Amniotic epithelial cell (primary cell): ENCODE data around the gene MBD3L5.
"Not testable (repeated sequence)": the region's sequence is repeated elsewhere in the genome, so short reads cannot be mapped to it uniquely, and the experiment has no call there.

ENCODE experiments used
- DNase-seq: peaks from one replicate; pipeline ENCODE4 v3.0.0-alpha.2; 2010; ENCODE audit warnings: low read depth

MBD3L5 gene

GRCh38 chr19:7052896-7053295 is 22.5 kb downstream of the MBD3L5 start:
- DNase-seq, result not testable (repeated sequence)

GRCh38 chr19:7054635-7055368 is 24.4 kb downstream of the MBD3L5 start:
- not testable (repeated sequence) for DNase-seq

GRCh38 chr19:7055679-7056078 is 25.3 kb downstream of the MBD3L5 start:
- not testable (repeated sequence) for DNase-seq

DNA sequence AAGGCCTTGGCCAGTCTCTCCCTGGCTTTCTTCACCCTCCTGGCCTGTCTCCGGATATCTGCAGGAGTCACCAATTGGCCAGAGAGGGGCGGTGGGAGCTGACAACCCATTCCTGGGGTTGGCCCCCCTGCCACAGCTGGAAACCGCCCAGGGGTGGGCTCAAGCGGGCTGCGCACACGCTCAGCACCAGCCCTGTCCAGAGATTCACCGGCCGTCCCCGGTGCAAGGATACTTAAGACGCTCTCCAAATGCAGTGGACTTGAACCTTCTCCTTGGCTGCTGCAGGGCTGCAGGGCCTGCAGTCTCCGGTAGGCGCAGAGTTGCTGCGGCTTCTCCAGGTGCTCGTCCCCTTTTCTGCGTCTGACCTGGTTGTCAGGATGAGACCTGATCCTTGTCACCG is 26.0 kb downstream of the MBD3L5 start:
- DNase-seq, result not testable (repeated sequence)

- DNase-seq, result not testable (repeated sequence)
These were observed 28.2 kb downstream of the MBD3L5 start, which contains the start of gene MBD3L3 for GRCh38 chr19:7058576-7058975. Gene MBD3L3, minus strand, starts transcription at chr19:7058676. Its CDS starts 71 bp downstream, at chr19:7058605.

DNA sequence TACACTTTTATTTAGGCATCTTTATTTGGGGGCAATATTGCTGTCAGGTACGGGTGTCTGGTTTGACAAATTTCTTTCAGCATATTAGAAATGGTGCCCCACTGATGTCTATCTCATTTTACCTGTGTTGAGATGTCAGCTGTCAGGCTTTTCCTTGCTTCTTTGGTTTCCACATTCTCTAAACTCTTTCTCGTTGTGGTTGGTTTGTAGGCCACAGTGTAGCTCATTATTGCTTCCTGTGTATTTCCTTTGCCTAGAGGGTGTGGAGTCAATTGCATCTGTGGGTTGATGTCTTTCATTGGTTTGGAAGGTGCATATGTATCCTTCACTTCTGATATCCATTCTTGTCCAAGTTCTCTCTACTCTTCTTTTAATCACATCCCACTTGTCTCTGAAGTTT is 29.6 kb downstream of the MBD3L5 start:
- DNase-seq, result not testable (repeated sequence)

GRCh38 chr19:7063339-7063738 is 33.0 kb downstream of the MBD3L5 start:
- DNase-seq, result no peak

GRCh38 chr19:7063764-7064418 is 33.5 kb downstream of the MBD3L5 start:
- DNase-seq, result no peak

DNA sequence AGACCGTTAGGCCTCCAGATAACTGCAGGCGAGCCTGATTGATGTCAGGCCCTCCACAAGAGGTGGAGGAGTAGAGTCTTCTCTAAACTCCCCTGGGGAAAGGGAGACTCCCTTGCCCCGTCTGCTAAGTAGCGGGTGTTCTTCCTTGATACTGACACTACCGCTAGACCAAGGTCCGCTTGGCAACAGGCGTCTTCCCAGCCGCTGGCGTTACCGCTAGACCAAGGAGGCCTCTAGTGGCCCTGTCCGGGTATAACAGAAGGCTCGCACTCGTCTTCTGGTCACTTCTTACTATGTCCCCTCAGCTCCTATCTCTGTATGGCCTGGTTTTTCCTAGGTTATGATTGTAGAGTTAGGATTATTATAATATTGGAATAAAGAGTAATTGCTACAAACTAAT is 36.7 kb downstream of the MBD3L5 start:
- DNase-seq, result peak; percentile 17

DNA sequence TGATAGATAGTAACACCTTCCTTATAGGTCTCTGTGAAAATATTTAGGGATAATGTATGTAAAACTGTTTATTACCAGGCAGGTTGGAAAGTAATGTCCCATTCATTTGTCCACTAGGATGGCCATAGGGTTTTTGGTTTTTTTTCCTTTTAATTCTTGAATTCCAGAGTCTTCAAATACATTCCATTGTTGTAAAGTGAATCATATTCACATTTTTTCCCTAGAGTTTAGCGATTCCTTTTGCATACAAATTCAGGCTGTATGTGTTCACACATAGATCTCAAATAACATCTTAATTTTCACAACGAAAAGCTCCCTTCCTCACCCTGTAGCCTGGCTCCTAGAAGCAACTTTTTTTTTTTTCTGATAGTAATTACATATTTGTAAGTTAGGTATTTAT is 37.3 kb downstream of the MBD3L5 start:
- no peak for DNase-seq

GRCh38 chr19:7068599-7068998 is 38.2 kb downstream of the MBD3L5 start:
- DNase-seq, result no peak

DNA sequence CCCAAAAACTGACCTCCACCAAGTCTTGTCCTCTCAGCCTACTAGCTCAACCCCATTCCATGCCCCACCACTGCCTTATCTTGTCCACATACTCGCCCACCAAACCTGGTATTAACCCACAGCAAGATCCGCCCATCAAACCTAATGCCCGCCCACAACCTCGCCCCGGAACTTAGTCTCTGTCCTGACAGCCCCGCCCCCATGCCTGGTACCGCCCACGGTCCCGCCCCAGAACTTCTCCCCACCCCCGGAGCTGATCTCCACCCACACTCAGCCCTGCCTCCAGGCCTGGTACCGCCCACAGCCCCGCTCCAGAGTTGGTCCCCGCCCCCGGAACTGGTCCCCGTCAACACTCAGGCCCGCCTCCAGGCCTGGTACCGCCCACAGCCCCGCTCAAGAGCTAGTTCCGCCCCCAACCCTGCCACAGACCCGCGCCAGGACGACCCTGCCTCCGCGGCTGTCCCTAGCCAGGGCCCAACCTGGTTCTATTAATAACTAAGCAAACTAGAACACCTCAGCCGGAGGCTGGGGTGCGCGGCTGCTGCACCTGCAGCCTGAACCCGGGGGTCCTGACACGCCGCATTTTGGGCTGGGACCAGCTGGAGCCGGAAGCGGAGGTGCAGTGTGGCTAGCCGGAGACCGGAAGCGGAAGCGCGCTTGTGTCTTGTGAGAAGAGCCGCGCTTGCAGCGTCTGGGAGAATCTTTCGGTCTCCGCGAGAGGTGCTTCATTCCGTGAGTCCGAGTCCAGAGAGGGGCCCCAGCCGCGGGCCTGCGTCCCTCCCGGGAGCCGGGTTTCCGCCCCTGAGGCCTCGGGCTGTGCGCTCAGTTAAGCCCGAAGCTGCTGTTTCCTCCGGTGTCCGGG is 38.9 kb downstream of the MBD3L5 start, which contains the start of gene ZNF557:
TSS of gene ZNF557 (plus strand) at position 662 of the 862 bp plus-strand sequence. CDS start 5,372 bp downstream, outside the sequence.
- DNase-seq, result peak; percentile 96

DNA sequence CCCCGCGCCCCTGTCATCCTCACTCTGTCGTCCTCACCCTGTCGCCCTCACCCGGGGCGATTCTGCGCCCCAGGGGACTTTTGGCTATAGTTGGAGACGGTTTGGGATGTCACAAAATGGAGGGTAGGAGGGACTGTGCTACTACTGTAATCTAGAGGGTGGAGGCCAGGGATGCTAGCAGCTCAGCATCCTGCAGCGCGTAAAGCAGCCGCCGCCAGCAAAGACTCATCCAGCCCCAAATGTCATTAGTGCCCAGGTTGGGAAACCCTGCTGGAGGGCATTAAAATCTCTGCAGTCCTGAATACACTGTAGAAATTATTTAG is 39.5 kb downstream of the MBD3L5 start:
- DNase-seq, result no peak

DNA sequence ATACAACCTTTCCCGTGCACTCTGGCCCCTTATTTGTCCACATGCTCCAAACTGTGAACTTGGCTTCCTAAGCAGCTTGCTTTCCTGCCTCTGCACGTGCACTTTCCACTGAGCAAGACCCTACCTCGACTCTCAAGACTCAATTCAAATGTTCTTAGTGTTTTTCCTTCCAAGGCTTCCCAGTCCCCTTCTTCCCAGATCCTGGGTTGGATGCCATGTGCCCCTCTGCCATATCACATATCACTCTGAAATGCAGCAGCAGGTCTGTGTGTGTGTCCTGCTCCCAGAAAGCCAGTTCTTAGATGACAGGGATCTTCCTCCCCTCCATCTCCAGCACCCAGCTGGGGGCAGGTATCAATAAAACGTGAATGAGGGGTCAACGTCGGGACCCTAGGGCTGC is 42.2 kb downstream of the MBD3L5 start:
- DNase-seq, result no peak

DNA sequence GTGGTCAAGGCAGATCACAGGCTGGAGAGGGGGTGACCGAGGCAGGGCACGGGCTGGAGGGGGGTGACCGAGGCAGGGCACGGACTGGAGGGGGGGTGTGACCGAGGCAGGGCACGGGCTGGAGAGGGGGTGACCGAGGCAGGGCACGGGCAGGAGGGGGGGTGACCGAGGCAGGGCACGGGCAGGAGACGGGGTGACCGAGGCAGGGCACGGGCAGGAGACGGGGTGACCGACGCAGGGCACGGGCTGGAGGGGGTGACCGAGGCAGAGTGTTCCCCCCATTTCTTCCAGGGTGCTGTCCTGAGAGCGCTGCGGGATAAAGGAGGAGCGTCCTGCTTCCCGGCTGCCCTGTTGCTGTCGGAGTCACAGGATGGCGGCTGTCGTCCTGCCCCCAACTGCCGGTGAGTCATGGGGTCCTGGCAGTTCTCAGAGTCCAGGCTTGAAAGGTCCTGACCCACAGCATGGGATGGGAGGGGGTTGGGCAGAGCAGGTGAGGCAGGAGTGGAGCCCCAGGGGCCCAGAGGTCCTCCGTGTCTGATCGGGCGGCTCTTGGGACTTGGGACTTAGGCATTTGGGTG is 44.4 kb downstream of the MBD3L5 start:
- no peak for DNase-seq

DNA sequence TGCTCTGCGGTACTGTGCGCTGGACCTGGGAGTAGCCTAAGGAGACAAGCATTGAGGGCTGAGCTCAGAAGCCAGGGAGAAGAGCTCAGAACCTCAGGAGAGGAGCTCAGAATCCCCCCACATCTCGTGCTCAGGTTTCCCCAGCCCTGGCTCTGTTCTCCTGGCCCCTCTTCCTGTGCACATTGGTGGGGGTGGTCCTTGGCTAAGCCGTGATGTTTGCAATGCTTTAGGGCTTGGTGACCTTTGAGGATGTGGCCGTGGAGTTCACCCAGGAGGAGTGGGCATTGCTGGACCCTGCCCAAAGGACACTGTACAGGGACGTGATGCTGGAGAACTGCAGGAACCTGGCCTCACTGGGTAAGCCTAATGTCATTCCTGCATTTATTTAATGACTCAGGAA is 45.8 kb downstream of the MBD3L5 start:
- DNase-seq, result no peak

DNA sequence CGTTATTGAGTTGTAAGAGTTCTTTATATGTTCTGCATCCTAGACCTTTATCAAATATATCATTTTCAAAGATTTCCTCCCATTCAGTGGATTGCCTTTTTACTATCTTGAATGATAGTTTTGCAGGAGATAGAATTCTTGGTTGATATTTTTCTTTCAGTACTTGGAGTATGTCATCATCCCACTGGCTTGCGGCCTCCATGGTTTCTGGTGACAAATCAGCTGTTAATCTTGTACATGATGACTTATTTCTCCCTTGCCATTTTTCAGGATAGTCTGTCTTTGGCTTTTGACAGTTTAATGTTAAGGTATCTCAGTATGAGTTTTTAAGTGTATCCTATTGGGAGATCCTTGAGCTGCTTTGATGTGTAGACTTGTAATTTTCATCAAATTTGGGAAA is 47.6 kb downstream of the MBD3L5 start:
- DNase-seq, result peak; percentile 21
